HEK293 (cell line): Measurements from ENCODE around the gene ADAMTS19.
A peak's percentile ranks its signal among the peaks of the same experiment; 100 is the strongest.

Experiments
- CTCF ChIA-PET: fragments of 350-600 bp; formaldehyde crosslinking; extraction: SDS; loops from one replicate; lab custom pipeline; 2021; ENCODE audit warnings: antibody characterized with exemption; lab: Yijun Ruan, JAX
- POLR2A ChIA-PET: fragments of 300-600 bp; formaldehyde crosslinking; extraction: SDS; loops from one replicate; lab custom pipeline; 2020; ENCODE audit warnings: antibody characterized with exemption, inconsistent platforms; lab: Yijun Ruan, JAX
- H3K27ac ChIP-seq: fragments of 200-500 bp; sonication (Bioruptor generic); 2 replicates; pipeline ENCODE4 v1.5.1; 2014; ENCODE audit warnings: low read depth, low read length, control low read depth, inconsistent platforms; ENCODE audit errors: extremely low read depth
- H3K36me3 ChIP-seq, 2 experiments: fragments of 200-500 bp in 1 of 2; sonication (Bioruptor generic) in 1 of 2; 1 replicate in 1 of 2; 2 replicates in 1 of 2; pipeline ENCODE4 v1.5.1; 2014 to 2017; ENCODE audit warnings: inconsistent platforms in 2 of 2, low read length in 2 of 2; ENCODE audit not compliant: control insufficient read depth in 2 of 2, insufficient read depth in 1 of 2
- H3K4me1 ChIP-seq: fragments of 200-500 bp; sonication (Bioruptor generic); 2 replicates; pipeline ENCODE4 v1.5.1; 2014; ENCODE audit warnings: mild to moderate bottlenecking, low read length, inconsistent platforms; ENCODE audit not compliant: control insufficient read depth, insufficient read depth
- H3K4me3 ChIP-seq: 2 replicates; pipeline ENCODE4 v1.5.1; 2011; ENCODE audit warnings: low read depth, mild to moderate bottlenecking, control low read depth, low read length, moderate library complexity
- H3K9me3 ChIP-seq: fragments of 200-500 bp; sonication (Bioruptor generic); 2 replicates; pipeline ENCODE4 v1.5.1; 2014; ENCODE audit warnings: low read depth, low read length, inconsistent platforms; ENCODE audit not compliant: control insufficient read depth, insufficient read depth
- FEZF1 ChIP-seq: fragments of 450-650 bp; formaldehyde crosslinking; IDR thresholded peaks from 2 replicates; pipeline ENCODE4 v1.5.1; 2016; ENCODE audit warnings: missing biosample characterization, missing genetic modification characterization
- HOXA7 ChIP-seq: sonication (generic); formaldehyde crosslinking; IDR thresholded peaks from 2 replicates; pipeline ENCODE4 v1.8.1; 2022; ENCODE audit warnings: missing genetic modification reagents, borderline replicate concordance
- REPIN1 ChIP-seq: fragments of 450-650 bp; formaldehyde crosslinking; IDR thresholded peaks from 2 replicates; pipeline ENCODE4 v1.5.1; 2017; ENCODE audit warnings: missing biosample characterization, missing genetic modification characterization, low read depth
- SCRT1 ChIP-seq: fragments of 450-650 bp; formaldehyde crosslinking; IDR thresholded peaks from 2 replicates; pipeline ENCODE4 v1.5.1; 2016; ENCODE audit warnings: missing biosample characterization, missing genetic modification characterization, borderline replicate concordance
- WT1 ChIP-seq: fragments of 450-650 bp; formaldehyde crosslinking; IDR thresholded peaks from 2 replicates; pipeline ENCODE4 v1.5.1; 2016; ENCODE audit warnings: missing biosample characterization, missing genetic modification characterization
- ZBTB17 ChIP-seq: fragments of 450-650 bp; formaldehyde crosslinking; IDR thresholded peaks from 2 replicates; pipeline ENCODE4 v1.5.1; 2016; ENCODE audit warnings: missing biosample characterization, missing genetic modification characterization
- ZFP3 ChIP-seq: fragments of 450-650 bp; formaldehyde crosslinking; IDR thresholded peaks from 2 replicates; pipeline ENCODE4 v1.5.1; 2016; ENCODE audit warnings: low read depth, missing biosample characterization, missing genetic modification characterization
- ZFP41 ChIP-seq: fragments of 450-650 bp; formaldehyde crosslinking; IDR thresholded peaks from 2 replicates; pipeline ENCODE4 v1.5.1; 2016; ENCODE audit warnings: missing biosample characterization, missing genetic modification characterization, borderline replicate concordance
- ZNF10 ChIP-seq: fragments of 450-650 bp; formaldehyde crosslinking; IDR thresholded peaks from 2 replicates; pipeline ENCODE4 v1.5.1; 2017; ENCODE audit warnings: missing biosample characterization, missing genetic modification characterization
- ZNF169 ChIP-seq: fragments of 450-650 bp; formaldehyde crosslinking; IDR thresholded peaks from 2 replicates; pipeline ENCODE4 v1.5.1; 2016; ENCODE audit warnings: missing biosample characterization, missing genetic modification characterization
- ZNF211 ChIP-seq: fragments of 450-650 bp; formaldehyde crosslinking; IDR thresholded peaks from 2 replicates; pipeline ENCODE4 v1.5.1; 2016; ENCODE audit warnings: low read depth, missing biosample characterization, missing genetic modification characterization
- ZNF239 ChIP-seq: fragments of 450-650 bp; formaldehyde crosslinking; IDR thresholded peaks from 2 replicates; pipeline ENCODE4 v1.5.1; 2016; ENCODE audit warnings: missing biosample characterization, missing genetic modification characterization
- ZNF350 ChIP-seq: fragments of 450-650 bp; formaldehyde crosslinking; IDR thresholded peaks from 2 replicates; pipeline ENCODE4 v1.5.0; 2017; ENCODE audit warnings: missing biosample characterization, mild to moderate bottlenecking, missing genetic modification characterization
- ZNF529 ChIP-seq: fragments of 450-650 bp; formaldehyde crosslinking; IDR thresholded peaks from 2 replicates; pipeline ENCODE4 v1.5.1; 2017; ENCODE audit warnings: missing genetic modification characterization, missing biosample characterization; ENCODE audit not compliant: insufficient replicate concordance
- ZNF747 ChIP-seq: fragments of 450-650 bp; formaldehyde crosslinking; IDR thresholded peaks from 2 replicates; pipeline ENCODE4 v1.5.1; 2016; ENCODE audit warnings: missing biosample characterization, missing genetic modification characterization
- ZSCAN23 ChIP-seq: fragments of 450-650 bp; formaldehyde crosslinking; IDR thresholded peaks from 2 replicates; pipeline ENCODE4 v1.5.1; 2016; ENCODE audit warnings: missing biosample characterization, missing genetic modification characterization
- TF ChIP-seq, protein P1 (sequence below): IDR thresholded peaks from 2 replicates; pipeline ENCODE4 v1.6.1; 2011; ENCODE audit warnings: mild to moderate bottlenecking, low read depth, low read length, borderline replicate concordance
- TF ChIP-seq, protein P2 (sequence below): fragments of 450-650 bp; formaldehyde crosslinking; conservative IDR thresholded peaks from 2 replicates; pipeline ENCODE4 v1.5.1; 2016; ENCODE audit warnings: low read depth, missing biosample characterization, missing genetic modification characterization
- TF ChIP-seq, protein P3 (sequence below): fragments of 450-650 bp; formaldehyde crosslinking; IDR thresholded peaks from 2 replicates; pipeline ENCODE4 v1.5.1; 2016; ENCODE audit warnings: missing biosample characterization, missing genetic modification characterization
- TF ChIP-seq, protein P4 (sequence below): fragments of 450-650 bp; formaldehyde crosslinking; IDR thresholded peaks from 2 replicates; pipeline ENCODE4 v1.5.1; 2016; ENCODE audit warnings: missing biosample characterization, missing genetic modification characterization
- TF ChIP-seq, protein P5 (sequence below): fragments of 450-650 bp; formaldehyde crosslinking; IDR thresholded peaks from 2 replicates; pipeline ENCODE4 v1.5.1; 2016; ENCODE audit warnings: missing biosample characterization, missing genetic modification characterization

The ADAMTS19 gene

DNA sequence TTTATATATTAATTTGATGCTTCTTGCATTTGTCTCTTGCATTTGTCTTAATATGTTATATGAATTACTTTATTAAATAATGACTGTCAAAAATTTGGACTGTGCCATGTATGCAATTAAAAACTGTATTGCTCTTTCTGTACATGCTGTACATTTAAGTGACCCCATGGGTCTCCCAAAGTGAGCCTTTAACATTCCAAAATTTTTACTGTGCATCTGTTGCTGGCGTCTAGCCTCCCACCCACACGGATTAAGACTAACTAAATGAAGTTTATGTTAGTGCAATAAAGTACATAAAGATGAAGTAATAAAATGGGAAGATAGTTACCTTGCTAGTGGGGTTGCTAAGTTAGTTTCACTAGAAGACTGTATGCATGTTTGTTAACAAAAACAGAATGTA is 48.5 kb downstream of the ADAMTS19 start (continued):
- TF ChIP-seq ZBTB17 (no peak), WT1 (tag by site-specific recombination) (no peak), ZFP3 (tag by site-specific recombination) (no peak), FEZF1 (0 out of 2 replicates have a peak, but pooled peaks have one; percentile 8)
- TF ChIP-seq, protein P1, sequence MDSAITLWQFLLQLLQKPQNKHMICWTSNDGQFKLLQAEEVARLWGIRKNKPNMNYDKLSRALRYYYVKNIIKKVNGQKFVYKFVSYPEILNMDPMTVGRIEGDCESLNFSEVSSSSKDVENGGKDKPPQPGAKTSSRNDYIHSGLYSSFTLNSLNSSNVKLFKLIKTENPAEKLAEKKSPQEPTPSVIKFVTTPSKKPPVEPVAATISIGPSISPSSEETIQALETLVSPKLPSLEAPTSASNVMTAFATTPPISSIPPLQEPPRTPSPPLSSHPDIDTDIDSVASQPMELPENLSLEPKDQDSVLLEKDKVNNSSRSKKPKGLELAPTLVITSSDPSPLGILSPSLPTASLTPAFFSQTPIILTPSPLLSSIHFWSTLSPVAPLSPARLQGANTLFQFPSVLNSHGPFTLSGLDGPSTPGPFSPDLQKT, result no peak
- TF ChIP-seq, protein P2, sequence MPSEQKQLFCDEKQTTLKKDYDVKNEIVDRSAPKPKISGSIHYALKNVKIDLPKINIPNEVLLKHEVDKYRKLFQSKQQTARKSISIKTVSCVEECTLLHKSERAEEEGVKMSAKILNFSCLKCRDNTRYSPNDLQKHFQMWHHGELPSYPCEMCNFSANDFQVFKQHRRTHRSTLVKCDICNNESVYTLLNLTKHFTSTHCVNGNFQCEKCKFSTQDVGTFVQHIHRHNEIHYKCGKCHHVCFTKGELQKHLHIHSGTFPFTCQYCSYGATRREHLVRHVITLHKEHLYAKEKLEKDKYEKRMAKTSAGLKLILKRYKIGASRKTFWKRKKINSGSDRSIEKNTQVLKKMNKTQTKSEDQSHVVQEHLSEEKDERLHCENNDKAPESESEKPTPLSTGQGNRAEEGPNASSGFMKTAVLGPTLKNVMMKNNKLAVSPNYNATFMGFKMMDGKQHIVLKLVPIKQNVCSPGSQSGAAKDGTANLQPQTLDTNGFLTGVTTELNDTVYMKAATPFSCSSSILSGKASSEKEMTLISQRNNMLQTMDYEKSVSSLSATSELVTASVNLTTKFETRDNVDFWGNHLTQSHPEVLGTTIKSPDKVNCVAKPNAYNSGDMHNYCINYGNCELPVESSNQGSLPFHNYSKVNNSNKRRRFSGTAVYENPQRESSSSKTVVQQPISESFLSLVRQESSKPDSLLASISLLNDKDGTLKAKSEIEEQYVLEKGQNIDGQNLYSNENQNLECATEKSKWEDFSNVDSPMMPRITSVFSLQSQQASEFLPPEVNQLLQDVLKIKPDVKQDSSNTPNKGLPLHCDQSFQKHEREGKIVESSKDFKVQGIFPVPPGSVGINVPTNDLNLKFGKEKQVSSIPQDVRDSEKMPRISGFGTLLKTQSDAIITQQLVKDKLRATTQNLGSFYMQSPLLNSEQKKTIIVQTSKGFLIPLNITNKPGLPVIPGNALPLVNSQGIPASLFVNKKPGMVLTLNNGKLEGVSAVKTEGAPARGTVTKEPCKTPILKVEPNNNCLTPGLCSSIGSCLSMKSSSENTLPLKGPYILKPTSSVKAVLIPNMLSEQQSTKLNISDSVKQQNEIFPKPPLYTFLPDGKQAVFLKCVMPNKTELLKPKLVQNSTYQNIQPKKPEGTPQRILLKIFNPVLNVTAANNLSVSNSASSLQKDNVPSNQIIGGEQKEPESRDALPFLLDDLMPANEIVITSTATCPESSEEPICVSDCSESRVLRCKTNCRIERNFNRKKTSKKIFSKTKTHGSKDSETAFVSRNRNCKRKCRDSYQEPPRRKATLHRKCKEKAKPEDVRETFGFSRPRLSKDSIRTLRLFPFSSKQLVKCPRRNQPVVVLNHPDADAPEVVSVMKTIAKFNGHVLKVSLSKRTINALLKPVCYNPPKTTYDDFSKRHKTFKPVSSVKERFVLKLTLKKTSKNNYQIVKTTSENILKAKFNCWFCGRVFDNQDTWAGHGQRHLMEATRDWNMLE, result no peak

DNA sequence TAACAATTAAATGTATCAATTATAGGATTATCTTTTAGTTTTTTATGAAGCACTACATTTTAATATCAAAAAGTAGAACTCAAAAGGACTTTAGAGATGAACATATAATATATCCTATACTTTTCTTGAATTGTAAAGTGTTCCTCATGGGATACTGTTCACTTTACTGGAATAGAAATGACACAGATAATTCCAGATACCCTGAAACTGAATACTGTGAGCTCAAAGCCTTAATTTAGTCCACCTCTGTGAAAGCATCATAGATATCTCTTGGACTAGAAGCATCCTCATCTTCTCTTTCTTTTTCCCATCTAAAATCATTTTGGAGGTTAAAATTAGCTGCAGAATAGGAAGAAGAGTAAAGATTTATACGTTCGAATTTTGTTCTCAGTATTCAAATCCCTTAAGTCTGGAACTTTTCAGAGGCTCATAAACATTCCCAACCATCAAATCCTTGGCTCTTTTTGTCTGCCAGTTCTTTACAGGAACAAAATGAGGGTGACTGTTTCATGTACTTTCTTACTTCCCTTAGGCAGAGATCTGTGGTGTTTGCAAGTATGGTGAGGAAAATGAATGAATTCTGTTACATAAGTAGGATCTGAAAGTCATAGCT is 49.4 kb downstream of the ADAMTS19 start:
- Histone ChIP-seq H3K27ac (no peak overlapping the region), H3K4me3 (no peak overlapping the region), H3K36me3 (no peaks in the 10 kb centered on the region), H3K4me1 (no peaks in the 10 kb centered on the region), H3K9me3 (no peaks in the 10 kb centered on the region)
- TF ChIP-seq ZNF747 (tag by site-specific recombination) (no peak), ZNF211 (tag by site-specific recombination) (no peak), REPIN1 (tag by site-specific recombination) (no peak), ZNF529 (tag by site-specific recombination) (no peak), ZNF169 (no peak), HOXA7 (CRISPR knock-in tag) (no peak), SCRT1 (tag by site-specific recombination) (no peak), ZFP41 (tag by site-specific recombination) (no peak), ZNF10 (tag by site-specific recombination) (no peak), ZNF239 (tag by site-specific recombination) (no peak), ZSCAN23 (tag by site-specific recombination) (no peak), ZNF350 (tag by site-specific recombination) (no peak)
- TF ChIP-seq, protein P3, sequence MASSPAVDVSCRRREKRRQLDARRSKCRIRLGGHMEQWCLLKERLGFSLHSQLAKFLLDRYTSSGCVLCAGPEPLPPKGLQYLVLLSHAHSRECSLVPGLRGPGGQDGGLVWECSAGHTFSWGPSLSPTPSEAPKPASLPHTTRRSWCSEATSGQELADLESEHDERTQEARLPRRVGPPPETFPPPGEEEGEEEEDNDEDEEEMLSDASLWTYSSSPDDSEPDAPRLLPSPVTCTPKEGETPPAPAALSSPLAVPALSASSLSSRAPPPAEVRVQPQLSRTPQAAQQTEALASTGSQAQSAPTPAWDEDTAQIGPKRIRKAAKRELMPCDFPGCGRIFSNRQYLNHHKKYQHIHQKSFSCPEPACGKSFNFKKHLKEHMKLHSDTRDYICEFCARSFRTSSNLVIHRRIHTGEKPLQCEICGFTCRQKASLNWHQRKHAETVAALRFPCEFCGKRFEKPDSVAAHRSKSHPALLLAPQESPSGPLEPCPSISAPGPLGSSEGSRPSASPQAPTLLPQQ, result no peak
- TF ChIP-seq, protein P4, sequence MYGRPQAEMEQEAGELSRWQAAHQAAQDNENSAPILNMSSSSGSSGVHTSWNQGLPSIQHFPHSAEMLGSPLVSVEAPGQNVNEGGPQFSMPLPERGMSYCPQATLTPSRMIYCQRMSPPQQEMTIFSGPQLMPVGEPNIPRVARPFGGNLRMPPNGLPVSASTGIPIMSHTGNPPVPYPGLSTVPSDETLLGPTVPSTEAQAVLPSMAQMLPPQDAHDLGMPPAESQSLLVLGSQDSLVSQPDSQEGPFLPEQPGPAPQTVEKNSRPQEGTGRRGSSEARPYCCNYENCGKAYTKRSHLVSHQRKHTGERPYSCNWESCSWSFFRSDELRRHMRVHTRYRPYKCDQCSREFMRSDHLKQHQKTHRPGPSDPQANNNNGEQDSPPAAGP (tag by site-specific recombination), result no peak
- TF ChIP-seq, protein P5, sequence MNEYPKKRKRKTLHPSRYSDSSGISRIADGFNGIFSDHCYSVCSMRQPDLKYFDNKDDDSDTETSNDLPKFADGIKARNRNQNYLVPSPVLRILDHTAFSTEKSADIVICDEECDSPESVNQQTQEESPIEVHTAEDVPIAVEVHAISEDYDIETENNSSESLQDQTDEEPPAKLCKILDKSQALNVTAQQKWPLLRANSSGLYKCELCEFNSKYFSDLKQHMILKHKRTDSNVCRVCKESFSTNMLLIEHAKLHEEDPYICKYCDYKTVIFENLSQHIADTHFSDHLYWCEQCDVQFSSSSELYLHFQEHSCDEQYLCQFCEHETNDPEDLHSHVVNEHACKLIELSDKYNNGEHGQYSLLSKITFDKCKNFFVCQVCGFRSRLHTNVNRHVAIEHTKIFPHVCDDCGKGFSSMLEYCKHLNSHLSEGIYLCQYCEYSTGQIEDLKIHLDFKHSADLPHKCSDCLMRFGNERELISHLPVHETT, result no peak
- ChIA-PET CTCF (interaction anchor here (1.2 kb wide), 1 partner anchor 13 kb away, joined by 5 read pairs; no protein-coding TSS in a partner anchor), POLR2A (no interaction called here)
